ENCODE measurements around the gene CLEC12A. TPM values are rescaled to one million over a fixed set of nuclear protein-coding genes. Genes with fewer than 3 reads are reported as not detected.
"Not testable (repeated sequence)": the region's sequence is repeated elsewhere in the genome, so short reads cannot be mapped to it uniquely, and the experiment has no call there.

Gene CLEC12A
- total RNA-seq, 1 donor from 2014 or later: not detected

DNA sequence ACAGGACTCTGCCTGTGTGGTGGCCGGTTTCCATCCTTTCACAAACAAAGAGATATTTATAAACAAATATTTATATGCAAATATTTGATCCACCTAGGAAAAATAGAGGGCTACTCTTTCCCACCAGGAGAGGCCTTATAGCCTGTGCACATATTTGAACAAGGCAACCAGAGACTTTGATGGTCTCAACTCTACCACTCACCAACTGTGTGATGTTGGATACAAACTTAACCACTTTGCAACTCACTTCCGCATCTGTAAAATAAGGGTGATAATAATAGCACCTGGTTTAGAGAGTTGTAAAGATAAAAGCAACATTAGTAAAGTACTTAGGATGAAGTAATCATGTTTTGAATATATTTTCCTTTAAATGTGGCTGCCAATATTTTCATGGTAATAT is 1.5 kb upstream of the CLEC12A start:
- no peak for DNase-seq (ENCODE audit: low read depth in 2 of 2)

DNA sequence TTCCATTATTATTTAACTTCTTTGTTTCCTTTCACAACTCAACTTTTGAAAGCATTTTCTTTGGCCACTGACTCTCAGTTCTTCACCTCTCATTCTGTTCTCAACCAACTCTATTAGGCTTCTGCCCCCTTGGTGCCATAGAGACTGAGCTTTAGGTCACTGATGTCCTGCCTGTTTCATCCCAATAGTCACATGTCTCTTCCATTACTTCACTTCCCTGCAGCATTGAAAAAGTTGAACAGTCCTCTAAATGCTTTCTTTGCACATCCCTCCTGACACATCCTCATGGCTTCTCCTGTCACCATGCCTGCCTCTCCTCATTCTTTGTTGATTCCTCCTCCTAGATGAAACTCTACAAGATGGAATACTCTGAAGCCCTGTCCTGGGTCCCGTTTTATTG is 2.7 kb downstream of the CLEC12A start:
- no peak for DNase-seq (ENCODE audit: low read depth in 2 of 2)

DNA sequence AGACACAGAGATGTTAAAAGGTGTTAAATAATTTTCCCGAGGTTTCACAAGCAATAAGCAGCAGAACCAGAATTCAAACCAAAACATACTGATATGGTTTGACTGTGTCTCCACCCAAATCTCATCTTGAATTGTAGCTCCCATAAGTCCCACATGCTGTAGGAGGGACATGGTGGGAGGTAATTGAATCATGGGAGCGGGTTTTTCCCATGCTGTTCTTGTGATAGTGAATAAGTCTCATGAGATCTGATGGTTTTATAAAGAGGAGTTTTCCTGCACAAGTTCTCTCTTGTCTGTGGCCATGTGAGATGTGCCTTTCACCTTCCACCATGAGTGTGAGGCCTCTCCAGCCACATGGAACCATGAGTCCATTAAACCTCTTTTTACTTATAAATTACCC is 3.5 kb downstream of the CLEC12A start:
- DNase-seq (ENCODE audit: low read depth in 2 of 2): not testable (repeated sequence)

DNA sequence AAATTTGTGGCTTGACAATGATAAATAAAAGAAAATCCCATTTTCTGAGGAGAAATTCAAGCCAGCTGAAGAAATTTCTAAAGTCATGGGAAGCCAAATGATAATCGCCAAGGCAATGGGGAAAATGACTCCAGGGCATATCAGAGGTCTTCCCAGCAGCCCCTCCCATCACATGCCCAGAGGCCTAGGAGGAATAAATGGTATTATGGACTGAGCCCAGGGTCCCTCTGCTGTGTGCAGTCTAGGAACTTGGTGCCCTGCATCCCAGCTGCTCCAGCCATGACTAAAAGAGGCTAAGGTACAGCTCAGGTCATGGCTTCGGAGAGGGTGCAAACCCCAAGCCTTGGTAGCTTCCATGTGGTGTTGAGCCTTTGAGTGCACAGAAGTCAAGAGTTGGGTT is 4.4 kb downstream of the CLEC12A start:
- no peak for DNase-seq (ENCODE audit: low read depth in 2 of 2)

DNA sequence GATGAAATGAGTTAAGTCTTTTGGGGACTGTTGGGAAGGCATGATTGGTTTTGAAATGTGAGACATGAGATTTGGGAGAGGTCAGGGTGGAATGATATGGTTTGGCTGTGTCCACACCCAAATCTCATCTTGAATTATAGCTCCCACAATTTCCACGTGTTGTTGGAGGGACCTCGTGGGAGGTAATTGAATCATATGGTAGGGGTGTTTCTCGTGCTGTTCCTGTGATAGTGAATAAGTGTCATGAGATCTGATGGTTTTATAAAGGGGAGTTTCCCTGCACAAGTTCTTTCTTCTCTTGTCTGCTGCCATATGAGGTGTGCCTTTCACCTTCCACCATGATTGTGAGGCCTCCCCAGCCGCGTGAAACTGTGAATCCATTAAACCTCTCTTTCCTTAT is 5.4 kb downstream of the CLEC12A start:
- not testable (repeated sequence) for DNase-seq (ENCODE audit: low read depth in 2 of 2)

DNA sequence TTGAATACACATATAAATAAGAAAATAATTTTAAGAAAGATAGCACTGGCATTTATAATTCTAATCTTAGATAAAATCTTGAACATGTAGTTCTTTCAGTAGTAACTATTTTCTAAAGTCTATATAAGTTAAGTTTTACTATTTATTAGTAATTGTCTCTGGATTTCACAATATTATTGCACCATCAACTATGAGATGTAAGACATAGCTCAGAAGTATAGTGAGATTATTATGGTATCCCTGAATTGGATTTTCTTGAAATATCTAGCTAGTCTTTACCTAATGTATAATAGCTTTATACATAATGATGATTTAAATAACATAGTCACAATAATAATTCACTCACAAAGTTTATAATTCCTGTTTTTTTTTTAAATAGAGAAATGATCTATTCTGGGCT is 6.7 kb downstream of the CLEC12A start:
- DNase-seq (ENCODE audit: low read depth in 2 of 2): no peak

DNA sequence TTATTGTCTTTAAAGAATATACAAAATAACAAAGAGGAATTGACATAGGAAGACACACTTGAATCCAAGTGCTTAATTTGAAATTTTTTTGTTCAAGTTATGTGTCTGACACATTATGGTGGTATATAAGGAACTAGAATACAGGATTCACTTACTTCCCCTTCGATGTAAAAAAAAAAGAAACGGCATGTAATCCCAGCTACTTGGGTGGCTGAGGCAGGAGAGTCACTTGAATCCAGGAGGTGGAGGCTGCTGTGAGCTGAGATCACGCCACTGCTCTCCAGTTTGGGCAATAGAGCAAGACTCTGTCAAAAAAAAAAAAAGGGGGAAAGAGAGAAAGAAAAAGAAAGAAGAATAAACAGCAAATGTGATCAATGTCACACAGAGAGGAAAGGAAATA is 8.9 kb downstream of the CLEC12A start:
- no peak for DNase-seq (ENCODE audit: low read depth in 2 of 2)

DNA sequence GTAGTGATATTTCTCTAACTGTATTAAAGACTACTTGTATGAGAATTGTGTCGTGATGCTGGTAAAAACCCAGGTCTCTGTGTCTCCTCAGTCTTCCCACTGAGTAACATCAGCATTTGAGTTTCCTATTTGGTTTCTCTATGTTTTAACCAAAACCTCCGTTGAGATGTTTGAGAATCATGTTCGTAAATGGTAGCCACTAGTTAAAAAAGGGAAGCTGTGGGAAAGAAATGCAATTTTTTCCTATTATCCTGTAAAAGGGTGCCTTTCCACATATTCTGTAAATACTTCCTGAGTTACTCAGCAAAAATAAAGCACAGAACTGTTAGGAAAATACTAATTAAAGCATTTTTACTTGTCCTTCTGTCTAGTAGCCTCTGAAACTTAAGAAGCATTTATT is 20.7 kb downstream of the CLEC12A start:
- no peak for DNase-seq (ENCODE audit: low read depth in 2 of 2)

DNA sequence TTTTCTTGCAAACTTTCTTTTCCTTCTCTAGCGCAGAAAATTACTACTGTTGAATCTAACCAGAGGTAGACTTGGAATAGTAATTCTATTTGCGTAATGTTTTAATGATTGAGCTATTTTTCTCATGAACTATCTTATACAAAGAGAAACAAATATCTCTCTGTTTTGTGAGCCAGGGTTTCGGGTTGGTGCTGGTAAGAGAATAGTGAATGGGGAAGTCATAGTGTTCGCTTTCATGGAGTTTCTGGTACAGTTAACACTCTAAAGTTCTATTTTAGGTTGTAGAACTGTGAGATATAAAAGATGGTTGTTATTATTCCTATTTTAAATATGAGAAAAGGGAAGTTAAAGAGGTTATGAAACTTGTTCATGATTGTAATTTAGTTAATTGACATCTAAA is 21.1 kb downstream of the CLEC12A start:
- DNase-seq (ENCODE audit: low read depth in 2 of 2): no peak

DNA sequence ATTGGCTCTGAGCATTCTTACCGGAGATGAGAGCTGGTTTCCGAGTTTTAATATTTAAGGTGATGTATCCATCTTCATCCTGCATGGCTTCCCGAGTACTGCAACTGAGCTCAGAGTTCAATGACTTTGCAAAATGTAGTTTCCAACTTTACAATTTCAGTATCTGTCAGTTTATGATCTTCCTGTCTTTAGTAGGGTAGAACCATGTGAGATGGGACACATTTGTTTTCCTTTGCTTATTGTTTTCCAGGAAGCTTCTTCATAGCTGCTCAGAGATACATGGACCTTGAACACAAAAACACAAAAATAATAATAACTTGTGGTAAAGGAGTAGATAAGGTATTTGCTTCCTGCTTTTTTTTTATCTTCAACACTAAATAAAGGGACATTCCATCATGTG is 27.8 kb downstream of the CLEC12A start, which contains the start of gene CLEC1B:
Gene CLEC1B (minus strand): TSS at position 106 of the 400 bp plus-strand sequence. CDS start 21 bp downstream, at position 85.
- DNase-seq (ENCODE audit: low read depth in 2 of 2): no peak

DNA sequence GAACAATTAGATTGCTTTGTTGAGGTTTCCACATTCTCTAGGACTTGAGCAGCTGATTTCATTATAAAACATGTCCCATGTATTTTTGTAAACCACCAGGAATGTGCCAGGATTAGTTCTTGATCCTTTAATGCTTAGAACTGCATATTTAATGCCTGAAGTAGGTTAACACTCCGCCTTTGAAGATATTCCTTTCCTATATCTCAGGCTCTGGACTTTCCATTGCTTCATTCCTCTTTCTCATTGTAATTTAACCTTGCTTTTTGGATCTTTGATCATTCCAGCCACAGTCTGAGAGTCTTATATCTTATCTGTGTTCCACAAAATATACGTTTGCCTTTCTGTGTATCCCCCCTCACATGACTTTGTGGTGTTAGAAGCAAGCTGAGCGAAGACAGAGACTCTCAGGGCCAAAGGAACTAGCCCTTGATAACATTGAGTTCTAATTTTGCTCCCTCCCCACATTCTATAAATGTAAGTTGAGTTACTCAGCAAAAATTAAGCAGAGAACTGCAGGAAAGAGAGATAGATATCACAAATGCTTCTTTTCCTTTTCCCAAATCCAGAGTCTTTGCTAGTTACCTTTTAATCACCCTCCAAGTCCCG is 30.1 kb downstream of the CLEC12A start:
- DNase-seq (ENCODE audit: low read depth in 2 of 2): no peak

DNA sequence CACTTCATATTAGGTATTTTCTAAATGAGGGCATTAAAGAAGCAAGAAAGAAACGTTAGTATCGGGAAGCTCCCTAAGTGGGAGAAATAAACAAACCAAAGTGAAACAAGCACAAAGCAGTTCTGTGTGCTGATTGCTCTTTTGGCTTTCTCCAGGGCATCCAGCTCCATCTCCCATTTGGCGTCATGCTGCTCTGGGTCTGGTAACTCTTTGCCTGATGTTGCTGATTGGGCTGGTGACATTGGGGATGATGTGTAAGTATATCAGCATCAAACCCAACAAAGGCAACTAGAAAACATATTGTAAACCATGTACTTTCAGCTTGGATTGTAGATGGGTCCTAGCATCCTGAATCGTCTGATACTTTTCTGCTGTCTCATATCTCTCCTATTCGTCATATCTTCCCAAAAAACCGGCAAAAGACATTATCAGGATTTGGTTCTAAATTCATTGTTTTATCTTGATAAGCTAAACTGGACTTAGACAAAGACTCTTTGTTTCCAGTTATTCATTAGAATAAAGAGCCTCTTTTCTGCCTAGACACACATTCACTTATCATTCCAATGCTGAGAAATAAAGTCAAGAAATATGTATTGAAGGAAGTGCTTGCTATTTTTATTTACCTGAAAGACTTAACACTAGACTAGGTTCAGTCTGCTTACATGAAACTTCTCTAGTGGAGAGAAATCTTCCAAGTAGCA is 41.6 kb downstream of the CLEC12A start:
- no peak for DNase-seq (ENCODE audit: low read depth in 2 of 2)

DNA sequence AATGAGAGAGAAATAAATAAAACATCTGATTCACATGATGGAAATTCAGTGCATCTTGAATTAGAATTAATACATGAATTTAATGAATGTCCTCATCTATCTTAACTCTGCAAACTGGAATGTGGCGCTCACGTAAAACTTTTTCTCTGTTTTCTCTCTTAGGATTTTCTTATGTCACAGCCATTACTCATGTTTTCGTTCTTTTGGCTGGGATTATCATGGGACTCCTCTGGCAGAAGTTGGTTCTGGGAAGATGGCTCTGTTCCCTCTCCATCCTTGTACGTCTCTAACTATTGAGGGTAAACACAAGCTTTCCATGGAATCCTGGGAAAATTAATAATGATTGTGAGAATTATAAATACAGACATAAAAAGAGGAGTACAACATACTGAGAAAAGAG is 44.2 kb downstream of the CLEC12A start:
- no peak for DNase-seq (ENCODE audit: low read depth in 2 of 2)

DNA sequence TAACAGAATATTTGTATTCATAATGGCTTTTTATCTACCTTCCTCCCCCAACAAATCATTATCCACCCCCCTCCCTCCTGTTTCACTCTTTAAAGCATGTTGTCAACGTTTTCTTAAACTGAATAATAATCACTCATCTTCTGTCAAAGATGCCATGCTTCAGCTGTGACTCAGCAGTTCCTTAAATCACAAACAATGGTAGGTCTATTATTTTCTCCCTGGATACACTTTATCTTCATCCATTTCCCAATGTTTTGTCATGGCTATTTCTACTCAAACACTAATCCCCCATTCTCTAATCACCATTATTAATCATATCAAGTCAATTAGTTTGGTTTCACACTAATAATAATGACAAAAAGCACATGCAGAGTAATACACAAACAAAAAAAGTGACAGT is 45.7 kb downstream of the CLEC12A start:
- peak; percentile 29 to 96 for DNase-seq (ENCODE audit: low read depth in 2 of 2)

DNA sequence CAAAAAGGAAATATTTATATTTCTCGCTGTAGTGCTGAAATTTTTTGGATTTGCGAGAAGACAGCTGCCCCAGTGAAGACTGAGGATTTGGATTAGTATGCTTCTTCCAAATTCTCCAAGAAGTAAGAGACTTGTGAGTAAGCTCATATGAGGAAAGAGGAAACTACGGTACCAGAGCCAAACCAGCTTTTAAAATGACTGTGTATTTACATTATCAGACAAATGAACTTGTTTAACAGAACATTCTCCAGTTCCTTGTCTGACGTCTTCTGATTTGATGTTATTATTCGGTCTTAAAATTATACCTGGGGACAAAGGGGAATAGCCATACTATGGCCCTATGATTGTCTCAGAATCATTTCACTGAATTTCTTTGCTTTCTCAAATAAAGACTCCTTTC is 47.2 kb downstream of the CLEC12A start:
- DNase-seq (ENCODE audit: low read depth in 2 of 2): peak in 1 of 2 donors; percentile 87

DNA sequence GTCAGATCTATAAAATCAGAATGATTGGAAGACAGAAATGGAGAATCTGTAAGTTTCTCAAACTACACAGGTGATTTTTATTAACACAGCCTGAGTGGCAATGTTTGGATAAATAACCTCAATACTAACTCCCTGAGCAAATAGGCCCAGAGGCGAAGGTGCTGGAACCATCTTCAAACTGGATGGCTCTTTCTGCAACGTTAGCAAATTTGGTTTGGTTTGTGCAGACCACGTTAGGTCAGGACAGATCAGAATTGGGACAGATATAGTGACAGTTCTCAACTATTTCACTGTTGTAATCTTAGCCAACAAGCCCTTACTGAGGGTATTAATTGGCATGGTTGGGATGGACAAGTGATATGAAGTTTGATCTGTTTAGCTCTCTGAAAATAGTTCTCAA is 50.1 kb downstream of the CLEC12A start:
- DNase-seq (ENCODE audit: low read depth in 2 of 2): no peak

DNA sequence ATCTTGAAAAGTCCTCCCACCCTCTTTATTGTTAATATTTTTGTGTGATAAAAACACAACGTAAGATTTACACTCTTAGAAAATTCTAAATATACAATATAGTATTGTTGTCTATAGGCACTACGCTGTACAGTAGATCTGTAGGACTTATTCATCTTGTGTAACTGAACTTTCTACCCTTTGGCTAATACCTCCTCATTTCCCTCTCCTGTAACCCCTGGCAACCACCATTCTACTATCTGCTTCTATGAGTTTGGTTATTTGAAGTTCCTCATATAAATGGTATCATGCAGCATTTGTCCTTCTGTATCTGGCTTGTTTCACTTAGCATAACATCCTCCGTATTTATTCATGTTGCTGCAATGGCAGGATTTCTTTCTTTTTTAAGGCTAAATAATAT is 54.0 kb downstream of the CLEC12A start:
- DNase-seq (ENCODE audit: low read depth in 2 of 2): no peak

DNA sequence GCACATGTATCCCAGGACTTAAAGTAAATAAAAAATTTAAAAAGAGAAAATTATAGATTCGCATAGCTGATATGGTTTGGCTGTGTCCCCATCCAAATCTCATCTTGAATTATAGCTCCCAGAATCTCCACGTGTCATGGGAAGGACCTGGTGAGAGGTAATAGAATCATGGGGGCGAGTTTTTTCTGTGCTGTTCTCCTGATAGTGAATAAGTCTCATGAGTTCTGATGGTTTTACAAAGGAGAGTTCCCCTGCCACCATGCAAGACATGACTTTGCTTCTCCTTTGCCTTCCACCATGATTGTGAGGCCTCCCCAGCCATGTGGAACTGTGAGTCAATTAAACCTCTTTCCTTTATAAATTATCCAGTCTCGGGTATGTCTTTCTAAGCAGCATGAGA is 55.5 kb downstream of the CLEC12A start:
- DNase-seq (ENCODE audit: low read depth in 2 of 2): not testable (repeated sequence)

DNA sequence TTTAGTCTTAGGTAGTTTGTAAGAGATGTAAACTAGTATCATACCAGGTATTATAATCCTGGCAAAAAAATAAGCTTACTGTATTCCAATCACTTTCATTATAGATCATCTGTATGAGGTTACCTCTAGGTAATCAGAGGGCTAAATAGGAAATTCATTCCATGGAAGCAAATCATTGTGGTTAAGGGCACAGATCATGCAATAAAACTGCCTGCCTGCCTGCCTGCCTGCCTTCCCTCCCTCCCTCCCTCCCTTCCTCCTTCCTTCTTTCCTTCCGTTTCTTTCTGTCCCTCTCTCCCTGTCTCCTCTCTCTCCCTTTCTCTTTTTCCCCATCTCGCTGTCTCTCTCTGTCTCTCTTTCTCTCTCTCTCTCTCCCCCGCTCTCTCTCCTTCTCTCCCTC is 56.1 kb downstream of the CLEC12A start:
- no peak for DNase-seq (ENCODE audit: low read depth in 2 of 2)

DNA sequence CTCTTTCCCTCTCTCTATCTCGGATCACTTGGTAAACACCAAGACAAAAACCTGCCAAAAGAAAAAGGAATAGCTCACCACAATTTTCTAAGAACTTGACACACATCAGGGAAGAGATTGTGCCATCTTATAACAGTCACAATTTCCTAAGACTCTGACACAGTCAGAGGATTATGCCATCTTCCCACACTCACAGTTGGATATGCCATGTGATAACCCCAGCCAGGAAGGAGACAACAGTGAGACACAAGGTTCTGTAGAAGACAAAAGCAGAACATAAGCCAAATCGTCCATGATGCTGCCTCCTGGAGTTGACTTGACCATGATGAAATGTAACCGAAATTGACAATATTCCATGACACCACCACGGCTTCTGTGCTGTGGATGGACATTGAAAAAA is 56.5 kb downstream of the CLEC12A start:
- peak in 1 of 2 donors; percentile 45 for DNase-seq (ENCODE audit: low read depth in 2 of 2)

DNA sequence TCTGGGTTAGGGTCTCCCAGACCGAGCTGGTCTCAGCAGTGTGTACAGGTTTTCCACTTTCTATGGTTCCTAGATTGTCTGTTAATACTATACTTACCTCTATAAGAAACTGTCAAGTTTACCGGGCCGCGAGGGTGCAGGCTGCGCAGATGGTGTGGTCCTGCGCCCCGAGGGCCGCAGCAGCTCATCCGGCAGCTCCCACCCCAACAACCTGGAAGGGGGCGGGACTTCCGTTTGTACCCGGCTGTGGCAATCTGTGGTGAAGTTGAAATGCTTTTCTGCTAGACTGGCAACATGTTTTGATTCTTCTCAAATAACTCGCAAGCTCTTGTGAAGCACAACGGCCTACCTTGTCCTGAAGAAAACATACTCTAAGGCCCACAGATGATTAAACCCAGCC is 59.2 kb downstream of the CLEC12A start, which contains the start of gene CLEC9A:
Gene CLEC9A (plus strand): TSS at position 237 of the 400 bp plus-strand sequence. CDS start 22,006 bp downstream, outside the sequence.
- DNase-seq (ENCODE audit: low read depth in 2 of 2): no peak

DNA sequence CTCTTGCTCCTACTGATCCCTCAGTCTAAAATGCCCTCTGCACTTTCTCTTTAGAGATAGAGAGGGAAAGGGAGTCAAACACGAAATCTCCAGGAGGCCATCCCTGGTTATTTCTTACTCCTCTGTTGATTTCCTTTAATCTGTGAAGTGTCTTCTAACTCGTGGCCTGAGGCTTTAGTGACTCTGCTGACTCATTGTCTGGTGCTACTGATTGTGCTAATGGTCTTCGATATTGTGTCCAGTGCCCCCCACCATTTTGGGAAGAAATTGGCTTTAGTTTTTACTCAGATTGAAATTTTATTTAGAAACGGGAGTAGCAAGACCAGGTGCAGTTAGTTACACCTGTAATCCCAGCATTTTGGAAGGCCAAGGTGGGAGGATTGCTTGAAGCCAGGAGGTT is 60.1 kb downstream of the CLEC12A start:
- DNase-seq (ENCODE audit: low read depth in 2 of 2): peak in 1 of 2 donors; percentile 91

DNA sequence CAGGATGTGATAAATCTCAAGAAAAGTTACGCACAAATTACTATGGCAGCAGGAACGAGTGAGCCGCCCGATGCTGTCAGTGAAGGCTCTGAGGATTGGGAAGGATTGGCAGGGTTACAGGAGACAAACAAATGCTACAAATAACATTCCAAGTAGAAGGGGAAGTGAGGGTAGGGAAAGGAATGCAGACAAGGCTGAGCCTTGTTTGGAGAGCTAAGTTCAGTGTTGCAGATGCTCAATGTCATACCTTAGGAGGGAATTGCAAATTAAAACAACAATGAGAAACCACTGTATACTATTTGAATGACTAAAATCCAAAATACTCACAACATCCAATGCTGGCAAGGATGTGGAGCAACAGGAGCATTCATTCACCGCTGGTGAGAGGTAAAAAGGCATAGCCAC is 60.6 kb downstream of the CLEC12A start:
- DNase-seq (ENCODE audit: low read depth in 2 of 2): peak; percentile 21 to 100

Data from lung microvascular endothelial cell (primary cell).